GM18861 (cell line): Measurements from ENCODE around the gene IFI6.
"Not testable (repeated sequence)": the region's sequence is repeated elsewhere in the genome, so short reads cannot be mapped to it uniquely, and the experiment has no call there.

Source experiments
- ATAC-seq: cut with Tn5 transposase; IDR thresholded peaks from one replicate; pipeline ENCODE4 v1.9.1; 2021; ENCODE audit not compliant: unreplicated experiment

IFI6 gene

GRCh38 chr1:27652111-27652864 is 19.7 kb downstream of the IFI6 start:
- no peak for ATAC-seq

GRCh38 chr1:27650539-27651175 is 21.3 kb downstream of the IFI6 start:
- no peak for ATAC-seq

DNA sequence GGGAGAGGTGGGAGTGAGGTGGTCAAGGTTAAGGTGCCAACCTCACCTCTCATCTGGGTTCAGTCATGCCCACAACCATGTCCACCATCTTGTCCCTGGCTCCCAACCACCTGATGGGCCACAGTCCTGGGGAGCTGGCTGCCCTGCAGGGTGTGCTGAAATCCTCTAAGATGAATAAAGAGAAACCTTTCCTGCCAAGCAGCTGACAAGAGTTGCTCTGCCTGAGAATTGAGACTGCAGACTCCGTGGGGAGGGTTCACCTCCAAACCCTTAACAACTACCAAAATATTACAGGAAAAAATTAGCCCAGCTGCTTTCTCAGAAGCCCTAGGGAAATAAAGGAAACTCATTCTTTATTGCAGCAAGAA is 21.8 kb downstream of the IFI6 start:
- no peak for ATAC-seq

DNA sequence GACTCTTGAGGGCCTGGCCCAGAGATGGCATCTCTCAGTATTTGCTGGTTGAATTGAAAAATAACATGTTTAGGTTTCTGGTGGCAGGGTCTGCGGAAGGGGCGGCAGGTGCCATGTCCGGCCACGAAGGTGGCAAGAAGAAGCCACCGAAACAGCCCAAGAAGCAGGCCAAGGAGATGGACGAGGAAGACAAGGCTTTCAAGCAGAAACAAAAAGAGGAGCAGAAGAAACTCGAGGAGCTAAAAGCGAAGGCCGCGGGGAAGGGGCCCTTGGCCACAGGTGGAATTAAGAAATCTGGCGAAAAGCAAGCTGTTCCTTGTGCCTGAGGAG is 22.7 kb downstream of the IFI6 start:
- no peak for ATAC-seq

- ATAC-seq: no peak
These were observed 23.2 kb downstream of the IFI6 start for GRCh38 chr1:27648602-27649305.

DNA sequence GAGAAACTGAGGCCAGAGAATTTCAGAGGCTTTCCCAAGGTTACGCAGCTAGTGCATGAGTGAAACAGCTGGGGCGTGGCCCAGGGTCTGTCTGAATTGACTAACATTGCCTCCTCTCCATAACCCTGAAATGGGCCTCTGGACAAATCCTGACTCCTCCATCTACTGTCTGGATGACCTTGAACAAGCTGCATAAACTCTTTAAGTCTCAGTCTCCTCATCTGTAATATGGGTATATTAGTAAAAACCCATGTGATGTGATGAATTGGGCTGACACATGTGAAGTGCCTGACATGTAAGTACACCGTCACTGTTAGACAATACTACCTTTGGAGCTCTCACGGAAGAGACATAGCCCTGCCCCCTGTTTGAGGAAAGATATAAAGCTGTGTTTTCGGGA is 24.7 kb downstream of the IFI6 start:
- ATAC-seq: no peak

DNA sequence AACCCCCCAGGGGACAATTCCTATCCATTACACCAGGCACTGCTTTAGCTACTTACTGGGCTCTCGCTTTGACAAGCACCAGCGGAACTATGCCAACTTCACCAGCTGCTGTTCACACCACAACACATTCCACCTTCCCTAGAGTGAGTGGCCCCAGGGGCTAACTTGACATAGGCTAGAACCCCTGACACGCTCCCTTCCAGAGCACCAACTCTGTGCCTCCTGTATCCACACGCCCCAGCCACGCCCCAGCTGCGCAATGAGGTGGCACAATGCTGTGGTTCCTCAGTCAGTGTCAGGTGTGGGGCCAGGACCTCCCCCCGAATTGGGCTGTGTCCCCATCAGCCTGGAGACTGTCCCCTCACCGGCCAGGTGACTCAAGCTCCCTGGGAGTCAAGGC is 25.3 kb downstream of the IFI6 start:
- no peak for ATAC-seq

- no peak for ATAC-seq
These were observed 26.9 kb downstream of the IFI6 start for GRCh38 chr1:27645071-27645415.

- no peak for ATAC-seq
These were observed 27.5 kb downstream of the IFI6 start for GRCh38 chr1:27644369-27645070.

DNA sequence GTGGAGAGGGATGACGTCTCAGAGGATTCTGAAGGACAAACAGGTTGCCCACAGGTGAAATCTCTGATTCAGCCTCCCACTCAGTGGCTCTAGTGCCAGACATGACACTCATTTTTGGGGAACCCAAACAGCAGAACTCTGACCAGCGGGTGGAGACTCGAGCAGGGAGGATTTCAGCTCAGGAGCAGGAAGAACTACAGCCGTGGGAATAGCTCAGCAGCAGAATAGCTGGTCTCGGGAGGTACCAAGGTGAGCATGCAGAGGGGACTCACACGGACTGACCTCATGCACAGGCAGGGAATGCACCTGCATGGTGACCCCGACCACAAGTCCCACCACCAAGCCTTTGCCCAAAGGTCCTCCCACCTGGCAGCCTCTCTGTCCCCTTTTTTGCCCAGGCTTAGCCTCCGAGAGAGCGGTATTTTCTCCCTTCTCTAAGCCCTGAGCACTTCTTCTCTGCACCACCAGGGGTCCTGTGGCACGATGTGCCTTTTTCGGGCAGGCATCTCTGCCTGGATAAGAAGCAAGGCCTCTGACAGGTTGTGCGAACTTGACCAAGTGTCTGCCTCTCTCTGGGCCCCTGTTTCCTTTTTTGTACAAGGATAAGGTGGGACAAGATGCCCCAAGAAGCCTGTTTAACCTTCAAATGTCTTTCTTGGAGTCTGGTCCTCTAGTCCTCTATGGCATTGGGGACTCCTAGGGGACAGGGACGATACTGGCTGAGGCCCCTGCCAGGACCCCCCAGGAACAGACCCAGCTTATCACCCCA is 28.2 kb downstream of the IFI6 start:
- no peak for ATAC-seq

- not testable (repeated sequence) for ATAC-seq
These were observed 31.5 kb downstream of the IFI6 start for GRCh38 chr1:27640514-27640913.

- no peak for ATAC-seq
These were observed 33.2 kb downstream of the IFI6 start for GRCh38 chr1:27638805-27639204.

DNA sequence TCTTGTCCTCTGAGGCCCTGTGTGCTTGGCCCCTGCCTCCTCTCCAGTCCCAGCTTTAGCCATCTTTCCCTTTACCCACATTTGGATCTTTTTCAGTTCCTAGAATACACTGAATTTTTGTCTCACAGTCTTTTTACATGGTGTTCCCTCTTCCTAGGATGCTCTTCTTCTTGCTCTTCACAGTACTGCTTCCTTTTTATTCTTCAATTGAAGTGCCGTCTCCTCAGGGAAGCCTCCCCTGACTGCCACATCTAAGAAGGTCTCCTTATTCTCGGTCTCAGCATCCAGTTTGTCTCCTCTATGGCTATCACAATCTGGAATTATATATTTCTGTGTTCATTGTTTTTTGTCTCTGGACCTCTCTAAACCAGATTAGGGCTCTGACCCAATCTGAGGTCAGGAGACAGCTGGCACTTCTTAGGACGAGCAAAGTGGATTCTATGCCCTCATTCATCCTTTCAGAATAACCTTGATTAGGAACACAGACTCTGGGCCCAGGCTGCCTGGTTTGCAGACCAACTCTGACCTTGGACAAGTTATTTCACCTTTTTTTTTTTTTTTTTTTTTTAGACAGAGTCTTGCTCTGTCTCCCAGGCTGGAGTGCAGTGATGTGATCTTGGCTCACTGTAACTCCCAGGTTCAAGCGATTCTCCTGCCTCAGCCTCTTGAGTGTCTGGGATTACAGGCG is 33.8 kb downstream of the IFI6 start:
- no peak for ATAC-seq

DNA sequence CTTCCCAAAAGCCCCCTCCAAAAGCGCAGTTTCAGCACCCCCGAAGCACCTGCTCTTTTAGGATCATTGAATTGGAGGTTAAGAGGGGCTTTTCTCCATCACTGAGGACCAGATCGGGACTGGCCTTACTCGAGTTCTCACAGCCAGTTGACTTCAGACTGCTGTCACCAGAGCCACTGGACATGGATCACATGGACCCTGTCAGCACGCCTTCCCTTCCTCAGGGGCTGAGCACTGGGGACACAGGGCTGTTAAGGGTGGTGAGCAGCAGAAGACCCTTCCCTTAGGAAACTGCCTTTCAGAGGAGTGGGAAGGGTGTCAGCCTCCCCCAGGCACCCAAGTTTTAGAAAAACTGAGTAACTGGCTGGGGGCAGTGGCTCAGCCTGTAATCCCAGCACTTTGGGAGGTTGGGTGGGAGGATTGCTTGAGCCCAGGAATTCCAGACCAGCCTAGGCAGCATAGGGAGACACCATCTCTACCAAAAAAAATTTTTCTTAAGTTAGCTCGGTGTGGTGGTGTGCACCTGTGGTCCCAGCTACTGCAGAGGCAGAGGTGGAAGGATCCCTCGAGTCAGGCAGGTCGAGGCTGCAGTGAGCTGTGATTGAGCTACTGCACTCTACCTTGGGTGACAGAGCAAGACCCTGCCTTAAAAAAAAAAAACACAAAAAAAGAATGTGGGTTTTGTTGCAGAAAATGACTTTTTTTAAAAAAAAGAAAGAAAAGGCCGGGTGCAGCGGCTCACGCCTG is 36.4 kb downstream of the IFI6 start:
- ATAC-seq: no peak

DNA sequence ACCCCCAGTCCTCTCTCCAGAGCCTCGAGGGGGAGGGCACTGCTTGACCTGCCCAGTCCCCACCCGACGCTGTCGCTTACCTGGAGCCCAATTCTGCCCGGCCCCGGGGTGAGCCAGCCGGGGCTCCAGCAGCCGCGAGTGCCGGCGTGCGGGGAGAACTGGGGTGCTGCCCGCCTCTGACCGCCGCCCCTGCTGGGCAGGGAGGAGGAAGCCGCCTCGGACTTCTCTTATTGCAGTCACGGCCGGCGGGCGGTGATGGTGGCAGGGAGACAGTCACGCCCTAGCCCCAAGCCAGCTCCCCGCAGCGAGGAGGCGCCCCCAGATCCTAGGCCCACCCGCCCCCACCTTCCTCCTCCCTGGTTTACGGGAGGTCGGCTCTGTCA is 37.0 kb downstream of the IFI6 start, which contains the start of gene FGR:
Gene FGR, minus strand, starts transcription at position 201 of the 383 bp plus-strand sequence. CDS start 11,269 bp downstream, outside the sequence.
- no peak for ATAC-seq

DNA sequence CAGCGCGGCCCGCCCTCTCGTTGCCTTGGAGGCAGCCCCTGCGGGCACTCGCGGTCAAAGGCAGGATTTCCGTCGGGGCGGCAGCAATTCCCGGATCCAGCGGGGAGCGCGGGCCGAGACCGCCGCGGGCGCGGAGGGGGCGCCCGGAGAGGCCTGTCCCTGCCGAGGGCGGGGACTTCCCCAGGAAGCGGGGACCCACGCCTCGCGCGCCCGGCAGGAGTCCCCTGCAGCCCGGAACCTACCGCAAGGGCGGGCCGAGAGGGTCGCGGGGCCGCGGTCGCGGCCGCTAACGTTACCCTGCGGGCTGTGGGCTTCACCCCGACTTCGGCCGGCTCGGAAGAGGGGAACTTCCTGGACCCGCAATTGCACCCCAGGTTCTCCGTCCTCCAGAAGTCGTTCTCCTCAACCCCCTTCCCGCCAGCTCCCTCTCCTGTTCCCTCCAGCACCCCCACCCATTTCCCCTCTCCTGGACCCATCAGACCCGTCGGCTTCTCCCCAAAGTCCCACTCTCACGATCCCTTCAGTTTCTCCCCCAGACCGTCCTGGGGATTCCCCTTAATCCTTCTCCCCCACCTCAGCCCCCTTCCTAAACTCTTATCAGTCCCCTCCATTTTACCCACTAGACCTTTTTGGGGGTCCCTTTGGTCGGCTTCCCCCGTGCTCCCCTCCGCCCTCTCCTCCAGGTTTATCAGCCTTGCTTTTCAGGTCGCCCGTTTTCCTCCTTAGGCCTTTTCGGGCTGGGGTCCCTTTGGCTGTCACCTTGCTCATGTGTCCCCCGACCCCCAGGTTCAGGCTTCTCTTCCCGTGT is 37.6 kb downstream of the IFI6 start:
- ATAC-seq: no peak

GRCh38 chr1:27633640-27634176 is 38.3 kb downstream of the IFI6 start:
- no peak for ATAC-seq

DNA sequence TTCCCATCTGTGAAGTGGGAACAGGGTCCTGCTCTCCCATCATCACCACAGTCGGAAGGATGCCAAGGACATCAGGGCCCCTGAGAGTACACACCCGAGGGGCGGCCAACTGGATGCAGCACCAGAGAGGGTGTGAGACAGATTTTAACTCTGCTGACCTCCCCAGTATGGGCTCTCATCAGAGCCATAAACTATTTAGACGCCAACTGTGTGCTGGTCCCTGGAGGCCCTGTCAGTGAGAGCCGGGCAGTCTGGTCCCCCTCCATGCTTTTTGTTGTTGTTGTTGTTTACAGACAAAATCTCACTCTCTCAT is 38.7 kb downstream of the IFI6 start:
- no peak for ATAC-seq
